ENCODE results near the gene ZC2HC1C. TPM values are rescaled to one million over a fixed set of nuclear protein-coding genes. Genes with fewer than 3 reads are reported as not detected.
"Not testable (repeated sequence)": the region's sequence is repeated elsewhere in the genome, so short reads cannot be mapped to it uniquely, and the experiment has no call there.

The ZC2HC1C gene
- total RNA-seq, 1 donor from 2014 or later = 1.9 TPM

DNA sequence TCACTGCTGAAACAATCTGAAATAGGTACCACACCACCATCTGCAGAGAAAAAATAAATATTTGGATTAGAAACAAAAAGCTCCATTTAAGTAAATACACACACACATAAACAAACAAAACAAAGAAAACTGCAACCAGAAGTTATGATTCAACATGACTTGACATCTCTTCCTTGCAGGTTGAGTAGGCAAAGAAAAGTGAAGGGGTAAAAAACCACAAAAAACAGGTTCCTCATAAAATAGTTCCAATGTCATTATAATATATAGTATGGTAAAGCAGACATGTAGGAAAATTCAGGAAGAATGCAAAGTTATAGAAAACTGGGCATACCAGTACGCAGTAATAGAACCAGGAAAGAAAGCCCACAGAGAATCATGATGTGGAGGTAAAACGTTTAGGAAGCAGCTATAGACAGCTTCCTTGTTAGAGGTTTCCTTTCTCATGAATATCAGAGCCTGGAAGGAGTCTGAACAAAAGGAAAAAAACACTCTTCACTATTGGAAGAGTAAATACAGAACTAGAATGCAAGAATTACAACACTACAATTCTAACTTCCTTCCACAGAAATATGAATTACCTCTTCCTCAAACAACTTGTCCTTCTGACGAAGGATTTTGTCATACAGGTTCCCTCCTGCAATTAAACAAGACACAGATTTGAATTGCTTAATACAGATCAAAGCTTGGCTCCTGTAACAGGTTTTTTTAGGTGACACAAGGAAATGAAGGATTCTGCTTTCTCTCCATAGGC is 51.3 kb downstream of the ZC2HC1C start:
- no peak overlapping the region for H3K4me3 ChIP-seq (ENCODE audit: low read depth, low read length)
- TF ChIP-seq CTCF (conservative IDR thresholded peaks at IDR 0.05; ENCODE audit: low read depth, low read length) = no peak
- no peak for DNase-seq (ENCODE audit: low read depth)

GRCh38 chr14:75121552-75121951 is 52.1 kb downstream of the ZC2HC1C start:
- no peak overlapping the region for H3K4me3 ChIP-seq (ENCODE audit: low read depth, low read length)
- no peak for TF ChIP-seq CTCF (conservative IDR thresholded peaks at IDR 0.05; ENCODE audit: low read depth, low read length)
- DNase-seq (ENCODE audit: low read depth) = no peak

GRCh38 chr14:75123991-75124390 is 54.5 kb downstream of the ZC2HC1C start:
- H3K4me3 ChIP-seq (ENCODE audit: low read depth, low read length) = no peak overlapping the region
- DNase-seq (ENCODE audit: low read depth) = no peak
- no peak for TF ChIP-seq CTCF (conservative IDR thresholded peaks at IDR 0.05; ENCODE audit: low read depth, low read length)

- DNase-seq (ENCODE audit: low read depth) = no peak
- H3K4me3 ChIP-seq (ENCODE audit: low read depth, low read length) = peak overlapping the region; percentile 74
These were observed 56.2 kb downstream of the ZC2HC1C start for GRCh38 chr14:75125617-75126016.

DNA sequence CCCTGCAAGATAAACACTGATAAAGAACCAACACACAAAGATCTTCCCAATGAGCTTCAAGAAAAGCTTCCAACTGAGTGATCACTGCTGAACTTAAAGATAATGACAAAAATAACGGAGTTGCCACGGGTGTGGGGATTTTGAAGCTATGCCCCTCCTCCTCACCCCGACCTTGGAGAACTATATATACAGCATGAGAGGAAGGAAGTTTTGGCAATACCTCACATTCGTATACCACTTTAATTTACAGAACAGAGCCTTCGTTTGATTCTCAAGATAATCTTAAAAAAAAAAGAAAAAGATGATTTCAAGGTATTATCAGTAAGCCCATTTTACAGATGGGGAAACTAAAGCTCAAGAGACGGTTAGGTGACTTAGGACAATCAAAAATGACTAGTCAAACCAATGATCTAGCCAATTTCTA is 56.7 kb downstream of the ZC2HC1C start:
- TF ChIP-seq CTCF (conservative IDR thresholded peaks at IDR 0.05; ENCODE audit: low read depth, low read length) = no peak
- no peak for DNase-seq (ENCODE audit: low read depth)
- peak overlapping the region; percentile 74 for H3K4me3 ChIP-seq (ENCODE audit: low read depth, low read length)

More at GRCh38 chr14:75125617-75126016, 56.2 kb downstream of the ZC2HC1C start:
- no peak for TF ChIP-seq CTCF (conservative IDR thresholded peaks at IDR 0.05; ENCODE audit: low read depth, low read length)

DNA sequence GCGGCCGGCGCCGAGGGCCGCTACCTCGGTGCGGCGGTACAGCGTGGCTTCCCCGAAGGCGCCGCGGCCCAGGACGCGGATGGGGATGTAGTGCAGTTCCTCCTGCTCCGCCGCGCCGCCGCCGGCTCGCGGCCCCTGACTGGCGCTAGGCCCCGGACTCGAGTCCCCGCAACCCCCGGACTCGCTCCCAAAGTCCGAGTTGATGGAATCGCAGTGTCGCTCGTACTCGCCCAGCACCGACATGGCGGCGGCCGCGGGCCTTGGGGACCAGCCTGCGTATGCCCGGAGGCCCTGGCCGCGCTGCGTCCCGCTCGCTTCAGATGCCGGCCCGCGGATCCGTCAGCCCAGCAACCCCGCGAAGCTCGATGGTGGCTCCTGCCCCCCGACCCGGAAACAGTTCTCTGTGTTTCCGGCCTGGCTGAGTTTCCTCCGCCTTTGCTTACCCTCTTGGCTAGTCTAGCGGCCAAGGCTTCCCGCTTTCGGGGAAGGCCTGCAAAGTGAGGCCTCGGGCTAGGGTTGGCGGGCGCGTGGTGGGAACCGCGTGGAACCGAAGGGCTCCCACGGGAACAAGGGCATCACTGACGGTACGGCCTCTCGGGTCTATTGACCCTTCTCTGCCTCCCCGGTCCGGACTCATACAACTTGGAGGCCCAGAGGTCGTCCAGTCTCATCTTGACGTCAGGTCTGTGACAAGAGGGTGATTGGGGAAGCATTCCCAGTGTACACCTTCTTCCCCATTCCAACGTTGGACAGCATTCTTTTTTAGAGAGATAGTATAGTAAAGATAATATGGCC is 57.4 kb downstream of the ZC2HC1C start, which contains the start of gene NEK9:
NEK9 (minus strand) TSS at position 370 of the 795 bp plus-strand sequence; CDS start at position 243, 127 bp downstream.
- DNase-seq (ENCODE audit: low read depth) = no peak
- no peak for TF ChIP-seq CTCF (conservative IDR thresholded peaks at IDR 0.05; ENCODE audit: low read depth, low read length)
- H3K4me3 ChIP-seq (ENCODE audit: low read depth, low read length) = peak within 1 kb of the TSS; percentile 74

- peak overlapping the region; percentile 74 for H3K4me3 ChIP-seq (ENCODE audit: low read depth, low read length)
- not testable (repeated sequence) for DNase-seq (ENCODE audit: low read depth)
These were observed 58.0 kb downstream of the ZC2HC1C start for GRCh38 chr14:75127474-75127820.

Data from epithelial cell of proximal tubule (primary cell).